GM21786 (cell line): Measurements from ENCODE around the gene ZNF511.

Experiments used
- ATAC-seq: cut with Tn5 transposase; IDR thresholded peaks from one replicate; pipeline ENCODE4 v1.9.1; 2021; ENCODE audit not compliant: unreplicated experiment

The ZNF511 gene

GRCh38 chr10:133334503-133335245 is 26.0 kb downstream of the ZNF511 start:
- no peak for ATAC-seq

- ATAC-seq: no peak
Measured at GRCh38 chr10:133335246-133336117, 26.8 kb downstream of the ZNF511 start.

DNA sequence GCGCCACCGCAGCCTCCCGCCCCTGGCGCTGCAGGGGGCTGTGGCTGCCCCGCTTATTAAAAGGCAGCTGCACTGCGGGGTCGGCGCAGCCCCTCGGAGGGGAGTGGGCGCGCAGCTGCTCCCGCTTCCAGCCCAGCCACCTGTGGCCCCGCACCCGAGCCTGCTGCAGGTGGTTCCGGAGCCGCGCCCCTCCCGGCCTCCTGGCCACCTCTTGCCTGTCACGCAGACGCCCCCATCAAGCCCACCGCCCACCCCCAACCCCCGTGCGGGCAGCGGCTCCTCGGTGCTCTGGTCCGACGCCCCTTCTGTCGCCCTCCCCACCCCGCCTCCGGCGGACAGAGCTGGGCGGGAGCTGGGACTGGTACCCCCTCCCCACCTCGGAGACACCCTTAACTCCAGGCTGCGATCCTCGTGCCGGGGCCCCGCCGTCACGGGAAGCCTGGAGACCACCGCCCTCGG is 27.4 kb downstream of the ZNF511 start:
- no peak for ATAC-seq

DNA sequence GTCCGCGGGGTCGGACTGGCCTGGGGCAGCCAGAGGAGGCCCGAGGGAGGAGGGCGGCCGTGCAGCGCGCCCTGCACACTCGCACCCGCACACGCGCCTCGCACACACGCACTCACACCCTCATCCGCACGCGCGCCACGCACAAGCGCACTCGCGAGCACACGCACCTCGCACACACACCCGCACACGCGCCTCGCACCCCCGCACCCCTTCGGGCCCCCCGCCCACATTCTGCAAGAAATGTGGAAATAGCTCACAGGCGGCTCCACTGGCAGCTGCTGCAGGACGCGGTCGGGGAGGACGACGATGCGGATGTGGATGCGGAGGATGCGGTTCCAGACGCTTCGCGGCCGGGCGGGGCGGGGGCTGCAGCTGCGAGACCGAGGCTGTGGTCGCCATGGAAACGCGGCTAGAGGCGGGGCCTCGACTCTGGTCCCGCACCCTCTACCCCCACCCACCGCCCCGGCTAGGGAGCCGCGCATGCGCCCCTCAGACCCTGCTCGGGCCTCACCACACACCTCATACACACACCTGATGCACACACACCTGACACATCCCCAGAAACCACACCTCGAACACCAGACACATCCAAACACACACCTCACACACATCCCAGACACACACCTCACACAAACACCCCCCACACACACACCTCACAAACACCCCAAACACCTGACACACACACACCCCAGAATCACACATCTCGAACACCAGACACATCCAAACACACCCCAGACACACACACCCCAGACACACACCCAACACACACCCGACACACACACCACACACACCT is 28.1 kb downstream of the ZNF511 start, which contains the start of gene CALY:
Gene CALY (minus strand): TSS at position 320 of the 793 bp plus-strand sequence. CDS start 7,907 bp downstream, outside the sequence.
- ATAC-seq: no peak

- ATAC-seq: no peak
Measured at GRCh38 chr10:133337370-133337725, 28.6 kb downstream of the ZNF511 start.

- ATAC-seq: no peak
Measured at GRCh38 chr10:133338080-133339071, 29.7 kb downstream of the ZNF511 start.

- ATAC-seq: no peak
Measured at GRCh38 chr10:133339708-133340380, 31.1 kb downstream of the ZNF511 start.

GRCh38 chr10:133341983-133342382 is 33.3 kb downstream of the ZNF511 start:
- no peak for ATAC-seq

GRCh38 chr10:133342942-133343341 is 34.2 kb downstream of the ZNF511 start:
- ATAC-seq: no peak

DNA sequence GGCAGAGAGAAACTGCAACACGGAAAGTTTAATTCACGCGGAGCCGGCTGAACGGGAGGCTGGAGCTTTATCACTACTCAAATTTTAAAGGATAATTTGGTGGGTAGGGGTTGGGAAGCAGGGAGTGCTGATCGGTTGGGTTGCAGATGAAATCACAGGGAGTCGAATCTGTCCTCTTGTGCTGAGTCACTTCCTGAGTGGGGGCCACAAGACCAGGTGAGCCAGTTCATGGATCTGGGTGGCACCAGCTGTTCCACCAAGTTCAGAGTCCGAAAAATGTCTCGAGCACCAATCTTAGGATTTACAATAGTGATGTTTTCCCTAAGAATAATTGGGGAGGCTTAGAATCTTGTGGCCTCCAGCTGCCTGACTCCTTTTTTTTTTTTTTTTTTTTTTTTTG is 34.8 kb downstream of the ZNF511 start:
- ATAC-seq: no peak

DNA sequence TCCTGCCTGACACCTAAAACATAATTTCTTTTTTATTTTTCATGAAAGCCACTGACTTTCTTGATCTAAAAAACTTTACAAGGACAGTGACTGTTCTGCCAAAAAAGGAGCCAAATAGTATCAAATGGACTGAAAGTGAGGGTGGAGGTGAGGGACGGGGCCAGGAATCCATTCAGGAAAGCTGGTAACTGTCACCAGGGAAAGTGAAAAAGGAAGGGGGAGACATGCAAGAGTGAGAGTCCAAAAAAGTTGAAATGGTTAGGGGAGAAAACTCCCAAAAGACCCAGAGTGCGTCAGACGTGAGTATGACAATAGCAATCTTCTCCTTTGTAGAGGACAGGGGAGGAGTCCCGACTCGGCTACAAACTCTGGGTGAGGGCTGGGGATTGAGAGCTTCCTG is 35.5 kb downstream of the ZNF511 start:
- no peak for ATAC-seq

DNA sequence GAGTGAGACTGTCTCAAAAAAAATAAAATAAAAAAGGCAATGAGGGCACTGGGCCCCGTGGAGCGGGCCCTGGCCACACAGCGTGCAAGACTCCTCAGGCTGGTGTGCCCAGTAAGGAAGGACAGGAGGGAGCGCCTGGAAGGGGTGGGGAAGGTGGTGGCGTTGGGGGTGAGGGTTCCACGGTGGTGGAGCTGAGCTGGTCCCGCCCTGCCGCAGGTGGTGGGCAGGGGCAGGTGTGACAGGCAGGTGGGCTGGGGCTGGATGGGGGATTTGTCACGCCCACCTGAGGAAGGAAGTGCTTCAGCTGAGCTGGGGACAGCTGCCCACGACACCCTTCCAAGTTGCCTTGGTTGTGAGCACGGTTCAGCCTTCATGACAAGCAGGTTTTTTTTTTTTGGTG is 37.7 kb downstream of the ZNF511 start:
- no peak for ATAC-seq

DNA sequence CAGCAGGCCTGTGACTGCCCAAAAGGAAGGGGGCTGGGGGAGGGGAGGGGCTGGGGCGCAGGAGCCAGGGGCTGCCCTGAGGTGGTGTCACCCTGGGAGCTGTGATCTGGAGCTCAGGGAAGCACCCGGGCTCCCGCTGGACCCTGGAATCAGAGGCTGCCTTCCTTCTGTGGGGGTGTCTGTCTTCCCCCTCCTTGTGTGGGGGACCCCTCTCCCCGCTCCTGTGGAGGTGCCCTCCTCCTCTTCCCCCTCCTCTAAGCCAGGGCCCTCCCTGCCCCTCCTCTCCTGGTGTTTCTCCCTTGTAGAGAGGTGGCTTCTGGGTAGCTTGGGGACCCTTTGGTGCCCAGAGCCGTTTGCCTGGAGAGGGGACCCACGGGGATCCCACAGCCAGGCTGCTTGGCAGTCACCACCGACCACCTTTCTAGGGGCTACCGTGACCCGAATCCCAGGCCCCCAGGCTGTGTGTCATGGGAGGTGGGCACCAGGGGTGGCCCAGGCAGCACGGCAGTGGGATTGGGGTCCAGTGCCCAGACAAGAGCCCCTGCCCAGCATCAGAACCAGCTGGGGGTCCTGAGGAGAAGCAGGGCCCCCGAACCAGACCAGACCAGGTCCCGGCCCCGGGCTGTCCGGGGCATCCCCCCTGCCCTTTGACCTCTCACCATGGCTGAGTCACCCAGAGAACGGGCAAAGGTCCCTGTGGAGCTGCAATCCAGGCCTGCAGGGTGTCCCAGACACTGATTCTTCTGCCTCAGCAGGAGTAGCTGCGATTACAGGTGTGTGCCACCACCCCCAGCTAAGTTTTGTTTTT is 39.2 kb downstream of the ZNF511 start:
- ATAC-seq: no peak

- no peak for ATAC-seq
Measured at GRCh38 chr10:133349160-133349568, 40.5 kb downstream of the ZNF511 start.

DNA sequence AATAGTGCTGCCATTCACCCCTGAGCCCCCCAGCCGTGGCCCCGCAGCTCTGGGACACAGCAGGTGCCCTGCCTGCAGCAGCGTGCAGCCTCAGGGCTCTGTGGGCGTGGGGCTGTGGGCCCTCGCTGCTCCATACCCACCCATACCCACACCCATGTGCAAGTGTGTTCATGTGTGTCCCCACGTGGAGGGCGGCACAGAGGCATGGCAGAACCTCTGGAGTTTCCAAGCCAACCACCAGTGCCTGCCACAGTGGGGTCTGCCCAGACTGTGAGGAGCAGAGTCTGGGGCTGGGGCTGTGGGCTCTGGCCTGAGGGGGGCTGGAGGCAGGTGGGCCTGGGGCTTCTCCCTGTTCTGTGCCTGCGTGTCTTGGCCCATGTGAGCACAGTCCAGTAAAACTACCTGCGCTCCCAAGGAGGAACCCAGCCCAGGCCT is 40.9 kb downstream of the ZNF511 start:
- no peak for ATAC-seq

- ATAC-seq: no peak
Measured at GRCh38 chr10:133350283-133350949, 41.7 kb downstream of the ZNF511 start.

DNA sequence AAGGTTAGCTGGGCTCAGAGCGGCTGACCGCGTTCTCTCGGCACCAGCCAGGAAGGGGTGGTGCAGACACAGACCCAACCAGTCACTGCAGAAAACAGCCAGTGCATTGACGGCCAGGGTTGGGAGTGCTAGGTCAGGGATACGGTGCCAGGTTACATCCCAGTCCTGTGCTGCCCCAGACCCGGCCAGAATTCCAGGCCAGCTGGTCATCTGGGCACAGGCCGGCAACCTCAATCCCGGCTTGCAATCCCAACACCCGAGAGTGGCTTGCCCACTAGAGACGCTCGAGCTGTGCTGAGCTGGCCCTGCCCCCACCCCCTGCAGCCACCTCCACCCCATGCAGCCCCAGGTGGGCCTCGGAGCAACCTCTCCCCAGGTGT is 42.2 kb downstream of the ZNF511 start:
- no peak for ATAC-seq
